B cell (primary cell): ENCODE data around the gene MIR17HG.

ENCODE experiments used
- CTCF ChIP-seq: fragments of 200-600 bp; IDR thresholded peaks from one replicate; pipeline ENCODE4 v1.8.0; 2022; ENCODE audit warnings: antibody characterized with exemption, mild to moderate bottlenecking
- EZH2 ChIP-seq: IDR thresholded peaks from 2 replicates; pipeline ENCODE4 v1.6.1; 2012; ENCODE audit warnings: borderline replicate concordance, low read depth, mild to moderate bottlenecking, moderate library complexity, low read length; ENCODE audit not compliant: insufficient read depth, poor library complexity, severe bottlenecking

GRCh38 chr13:91384896-91385295 lies 37.4 kb downstream of the MIR17HG start:
- no peak for TF ChIP-seq CTCF
- TF ChIP-seq EZH2 = no peak
